AG04450 (cell line): ENCODE measurements around the gene GNG14. TPM values are rescaled to one million over a fixed set of nuclear protein-coding genes. Genes with fewer than 3 reads are reported as not detected.

Source experiments
- CTCF ChIA-PET: fragments of 300-600, 350-600 bp; formaldehyde crosslinking; extraction: SDS; loops from one replicate; lab custom pipeline; 2022; ENCODE audit warnings: antibody characterized with exemption, inconsistent platforms; lab: Charles Lee
- POLR2A ChIA-PET: fragments of 350-600 bp; formaldehyde crosslinking; extraction: SDS; loops from one replicate; lab custom pipeline; 2021; ENCODE audit warnings: antibody characterized with exemption, inconsistent platforms; lab: Yijun Ruan, JAX
- DNase-seq: peaks from one replicate; pipeline ENCODE4 v3.0.0-alpha.2; 2011; ENCODE audit warnings: low read depth, low spot score
- H3K27ac ChIP-seq: one replicate; pipeline ENCODE4 v1.5.1; 2012; ENCODE audit warnings: low read depth, low read length, control low read depth
- H3K27me3 ChIP-seq: one replicate; pipeline ENCODE4 v1.6.0; 2012; ENCODE audit warnings: low read length; ENCODE audit not compliant: control insufficient read depth, insufficient read depth
- H3K4me3 ChIP-seq: 2 replicates; pipeline ENCODE4 v1.5.1; 2011; ENCODE audit warnings: mild to moderate bottlenecking, low read depth, low read length, control low read depth
- H3K9me3 ChIP-seq: 2 replicates; pipeline ENCODE4 v1.5.1; 2012; ENCODE audit warnings: low read length; ENCODE audit not compliant: control insufficient read depth, insufficient read depth
- polyA plus RNA-seq: library from polyadenylated mRNA; depleted of rRNA; stranded (reverse); fragments of >200 nt; gene quantifications from 2 replicates; pipeline ENCODE4 v1.2.3, GENCODE V29; 2011
- TF ChIP-seq, protein P1 (sequence below): IDR thresholded peaks from 2 replicates; pipeline ENCODE4 v1.5.1; 2011; ENCODE audit warnings: low read depth, low read length, control low read depth, inconsistent platforms

Gene GNG14
- polyA plus RNA-seq, 1 experiment, result not detected

DNA sequence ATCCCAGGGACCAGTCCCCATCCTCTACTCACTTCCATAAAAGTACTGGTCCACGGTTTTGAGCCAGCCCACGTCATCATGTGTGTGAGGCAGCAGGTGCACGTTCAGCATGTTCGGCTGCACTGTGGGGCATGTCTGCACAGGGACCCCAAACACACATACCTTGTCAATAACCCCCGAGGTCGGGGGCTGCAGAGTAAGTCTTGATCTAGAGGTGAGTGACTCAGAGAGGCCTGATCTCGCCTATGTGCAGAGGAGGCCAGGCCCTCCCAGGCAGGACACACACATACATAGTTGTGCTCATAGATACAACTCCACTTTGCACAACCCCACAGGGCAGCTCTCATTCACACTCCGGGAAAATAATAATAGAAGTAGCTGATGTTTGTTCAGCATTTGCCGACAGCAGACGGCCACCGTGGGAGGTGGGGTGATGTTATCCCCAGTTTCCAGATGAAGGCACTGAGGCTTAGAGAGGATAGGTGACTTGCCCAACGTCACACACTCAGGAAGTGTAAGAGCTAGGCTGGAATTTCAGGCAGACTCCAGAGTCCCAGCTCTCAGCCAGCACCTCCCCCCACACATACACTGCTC is 22.0 kb upstream of the GNG14 start:
- Histone ChIP-seq H3K4me3 (peak overlapping the region; percentile 85), H3K27me3 (no peaks in the 10 kb centered on the region), H3K9me3 (no peaks in the 10 kb centered on the region; the same call in 1 of the 2 replicates), H3K27ac (no peak overlapping the region)
- no peak for DNase-seq
- CTCF ChIA-PET, result interaction anchor here (1.1 to 1.6 kb wide), 3 partner anchors 26 to 102 kb away, joined by 3 to 5 read pairs (median 4); no protein-coding TSS in a partner anchor
- POLR2A ChIA-PET, result interaction anchor here (1.0 to 1.3 kb wide), 4 partner anchors 16 to 126 kb away, joined by 3 to 6 read pairs (median 4); partner anchors contain the start of genes DHPS, JUNB, ZNF490 and ZNF791
- TF ChIP-seq, protein P1, sequence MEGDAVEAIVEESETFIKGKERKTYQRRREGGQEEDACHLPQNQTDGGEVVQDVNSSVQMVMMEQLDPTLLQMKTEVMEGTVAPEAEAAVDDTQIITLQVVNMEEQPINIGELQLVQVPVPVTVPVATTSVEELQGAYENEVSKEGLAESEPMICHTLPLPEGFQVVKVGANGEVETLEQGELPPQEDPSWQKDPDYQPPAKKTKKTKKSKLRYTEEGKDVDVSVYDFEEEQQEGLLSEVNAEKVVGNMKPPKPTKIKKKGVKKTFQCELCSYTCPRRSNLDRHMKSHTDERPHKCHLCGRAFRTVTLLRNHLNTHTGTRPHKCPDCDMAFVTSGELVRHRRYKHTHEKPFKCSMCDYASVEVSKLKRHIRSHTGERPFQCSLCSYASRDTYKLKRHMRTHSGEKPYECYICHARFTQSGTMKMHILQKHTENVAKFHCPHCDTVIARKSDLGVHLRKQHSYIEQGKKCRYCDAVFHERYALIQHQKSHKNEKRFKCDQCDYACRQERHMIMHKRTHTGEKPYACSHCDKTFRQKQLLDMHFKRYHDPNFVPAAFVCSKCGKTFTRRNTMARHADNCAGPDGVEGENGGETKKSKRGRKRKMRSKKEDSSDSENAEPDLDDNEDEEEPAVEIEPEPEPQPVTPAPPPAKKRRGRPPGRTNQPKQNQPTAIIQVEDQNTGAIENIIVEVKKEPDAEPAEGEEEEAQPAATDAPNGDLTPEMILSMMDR, result no peak

GRCh38 chr19:12666265-12667048 is 21.3 kb upstream of the GNG14 start, which contains the start of the genes MAN2B1 and WDR83:
MAN2B1 (minus strand) TSS chr19:12666742; CDS start chr19:12666701, 41 bp downstream.
WDR83 (plus strand) TSS chr19:12666807; CDS start chr19:12669791, 2,984 bp downstream.
- CTCF ChIA-PET, result interaction anchor here (0.6 to 1.6 kb wide), 4 partner anchors 27 to 785 kb away, joined by 3 to 5 read pairs (median 4); no protein-coding TSS in a partner anchor

DNA sequence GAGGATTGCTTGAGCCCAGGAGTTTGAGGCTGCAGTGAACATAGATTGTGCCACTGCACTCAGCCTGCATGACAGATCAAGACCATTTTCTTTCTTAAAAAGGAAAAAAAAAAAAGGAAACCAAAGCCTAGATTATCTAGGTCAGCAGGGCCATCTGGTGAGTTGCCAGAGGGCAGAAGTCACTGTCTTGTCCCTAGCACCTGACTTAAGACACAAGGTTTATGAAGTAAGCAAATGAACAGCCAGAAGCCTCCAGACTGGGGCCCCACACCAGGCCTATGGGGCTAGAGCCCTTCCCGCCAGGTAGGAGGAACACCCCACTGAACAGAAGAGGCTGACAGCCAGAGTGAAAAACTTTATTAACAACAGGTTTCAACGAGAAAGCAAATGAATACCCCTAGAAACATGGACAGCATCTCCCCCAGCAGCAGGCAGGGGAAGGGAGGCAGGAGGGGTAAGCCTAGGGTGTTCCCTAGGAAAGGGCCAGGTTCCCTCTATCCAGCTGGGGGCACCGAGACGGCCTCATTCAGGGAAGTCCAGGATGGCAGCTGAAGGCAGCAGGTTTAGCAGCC is 20.0 kb upstream of the GNG14 start:
- Histone ChIP-seq H3K27ac (no peak overlapping the region), H3K9me3 (no peaks in the 10 kb centered on the region; the same call in 1 of the 2 replicates), H3K4me3 (peak overlapping the region; percentile 94), H3K27me3 (no peaks in the 10 kb centered on the region)
- DNase-seq, result no peak
- CTCF ChIA-PET, result interaction anchor here (1.5 kb wide), 1 partner anchor 9 kb away, joined by 4 read pairs; no protein-coding TSS in a partner anchor
- TF ChIP-seq, protein P1, result no peak
- POLR2A ChIA-PET, result no interaction called here

More at GRCh38 chr19:12666265-12667048, 21.3 kb upstream of the GNG14 start, which contains the start of the genes MAN2B1 and WDR83:
- Histone ChIP-seq H3K27ac (no peak within 1 kb of the TSS), H3K4me3 (peak within 1 kb of the TSS; percentile 85), H3K27me3 (no peaks in the 10 kb centered on the region), H3K9me3 (no peaks in the 10 kb centered on the region; the same call in 1 of the 2 replicates)
- POLR2A ChIA-PET, result interaction anchor here (0.7 to 1.3 kb wide), 5 partner anchors 15 to 125 kb away, joined by 3 to 6 read pairs (median 3); partner anchors contain the start of genes DHPS, JUNB, ZNF490 and ZNF791
- TF ChIP-seq, protein P1, result no peak
- no peak for DNase-seq

DNA sequence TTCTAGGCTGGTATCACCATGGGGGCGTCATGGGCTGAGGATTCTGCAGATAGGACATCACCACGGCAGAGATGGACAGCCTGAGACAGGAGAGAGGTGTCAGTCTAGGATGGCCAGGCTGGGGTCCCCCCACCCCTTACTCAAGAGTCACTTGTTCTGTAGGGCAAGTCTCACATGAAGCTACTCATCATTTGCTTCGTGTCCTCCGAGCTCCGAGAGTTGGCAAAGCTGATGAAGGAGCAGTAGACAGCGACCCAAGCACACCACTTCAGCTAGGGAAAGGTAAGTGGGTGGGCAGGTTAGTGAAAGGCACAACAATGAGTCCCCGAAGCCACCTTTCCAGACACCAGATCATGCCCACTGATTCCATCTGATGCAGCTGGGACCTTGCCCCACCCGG is 19.5 kb upstream of the GNG14 start:
- Histone ChIP-seq H3K27ac (peak overlapping the region; percentile 98), H3K4me3 (peak overlapping the region; percentile 94), H3K27me3 (no peaks in the 10 kb centered on the region), H3K9me3 (no peaks in the 10 kb centered on the region; the same call in 1 of the 2 replicates)
- ChIA-PET POLR2A (interaction anchor here (0.6 to 1.5 kb wide), 2 partner anchors 13 to 202 kb away, joined by 5 to 8 read pairs; partner anchors contain the start of gene DHPS), CTCF (interaction anchor here (1.5 kb wide), 1 partner anchor 9 kb away, joined by 4 read pairs; no protein-coding TSS in a partner anchor)
- no peak for DNase-seq
- TF ChIP-seq, protein P1, result no peak
